ENCODE results near the gene GUCY2C.

GRCh38 chr12:14601692-14602478 lies 94.5 kb downstream of the GUCY2C start:
- no peak for TF ChIP-seq EZH2 (IDR thresholded peaks at IDR 0.05; ENCODE audit: borderline replicate concordance, low read length)
- TF ChIP-seq, protein P1, sequence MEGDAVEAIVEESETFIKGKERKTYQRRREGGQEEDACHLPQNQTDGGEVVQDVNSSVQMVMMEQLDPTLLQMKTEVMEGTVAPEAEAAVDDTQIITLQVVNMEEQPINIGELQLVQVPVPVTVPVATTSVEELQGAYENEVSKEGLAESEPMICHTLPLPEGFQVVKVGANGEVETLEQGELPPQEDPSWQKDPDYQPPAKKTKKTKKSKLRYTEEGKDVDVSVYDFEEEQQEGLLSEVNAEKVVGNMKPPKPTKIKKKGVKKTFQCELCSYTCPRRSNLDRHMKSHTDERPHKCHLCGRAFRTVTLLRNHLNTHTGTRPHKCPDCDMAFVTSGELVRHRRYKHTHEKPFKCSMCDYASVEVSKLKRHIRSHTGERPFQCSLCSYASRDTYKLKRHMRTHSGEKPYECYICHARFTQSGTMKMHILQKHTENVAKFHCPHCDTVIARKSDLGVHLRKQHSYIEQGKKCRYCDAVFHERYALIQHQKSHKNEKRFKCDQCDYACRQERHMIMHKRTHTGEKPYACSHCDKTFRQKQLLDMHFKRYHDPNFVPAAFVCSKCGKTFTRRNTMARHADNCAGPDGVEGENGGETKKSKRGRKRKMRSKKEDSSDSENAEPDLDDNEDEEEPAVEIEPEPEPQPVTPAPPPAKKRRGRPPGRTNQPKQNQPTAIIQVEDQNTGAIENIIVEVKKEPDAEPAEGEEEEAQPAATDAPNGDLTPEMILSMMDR (conservative IDR thresholded peaks at IDR 0.05 in 1 of 2, IDR thresholded peaks at IDR 0.05 in 1 of 2; ENCODE audit: extremely low read depth in 1 of 2, insufficient read depth in 1 of 2, low read depth in 1 of 2, low read length in 2 of 2), result no peak
